Liver (tissue), 9 donors: ENCODE measurements around the gene B3GNT9. TPM values are rescaled to one million over a fixed set of nuclear protein-coding genes. Genes with fewer than 3 reads are reported as not detected.

Source experiments
- DNase-seq: peaks from one replicate; pipeline ENCODE4 v3.0.0-alpha.2; 2017; ENCODE audit warnings: low spot score
- H3K27ac ChIP-seq, 2 donors: one replicate each; pipeline ENCODE4 v1.7.0; 2013; ENCODE audit warnings: inconsistent platforms in 2 of 2, low read length in 2 of 2, control low read depth in 1 of 2, low read depth in 1 of 2, mild to moderate bottlenecking in 1 of 2
- H3K27me3 ChIP-seq, 4 donors: one replicate each; pipeline versions ENCODE4 v1.6.1 to v1.7.0; 2013; ENCODE audit warnings: low read length in 3 of 4, inconsistent platforms in 1 of 4, mild to moderate bottlenecking in 1 of 4, moderate library complexity in 1 of 4; ENCODE audit not compliant: control insufficient read depth in 4 of 4, insufficient read depth in 4 of 4
- H3K36me3 ChIP-seq, 4 donors: one replicate each; pipeline versions ENCODE4 v1.6.1 to v1.7.0; 2013; ENCODE audit warnings: low read length in 3 of 4, mild to moderate bottlenecking in 3 of 4, low read depth in 1 of 4, moderate library complexity in 1 of 4; ENCODE audit not compliant: control insufficient read depth in 4 of 4, insufficient read depth in 3 of 4
- H3K4me1 ChIP-seq, 4 donors: one replicate each; pipeline versions ENCODE4 v1.6.1 to v1.7.0; 2013; ENCODE audit warnings: low read length in 3 of 4, mild to moderate bottlenecking in 3 of 4, moderate library complexity in 1 of 4; ENCODE audit not compliant: control insufficient read depth in 4 of 4, insufficient read depth in 4 of 4
- H3K4me3 ChIP-seq, 3 donors: one replicate each; pipeline versions ENCODE4 v1.6.1 to v1.7.0; 2013; ENCODE audit warnings: low read length in 3 of 3, control low read depth in 1 of 3, low read depth in 1 of 3, mild to moderate bottlenecking in 1 of 3
- H3K9ac ChIP-seq, 2 donors: one replicate each; pipeline ENCODE4 v1.7.0; 2013; ENCODE audit warnings: low read length in 2 of 2, mild to moderate bottlenecking in 2 of 2, moderate library complexity in 2 of 2, control low read depth in 1 of 2, low read depth in 1 of 2
- H3K9me3 ChIP-seq, 4 donors: one replicate each; pipeline versions ENCODE4 v1.6.1 to v1.7.0; 2013; ENCODE audit warnings: low read length in 3 of 4; ENCODE audit not compliant: control insufficient read depth in 4 of 4
- ATF3 ChIP-seq: IDR thresholded peaks from 2 replicates; pipeline ENCODE4 v1.6.1; 2016; ENCODE audit warnings: antibody characterized with exemption
- CTCF ChIP-seq: fragments of 150-350 bp; IDR thresholded peaks from 2 replicates; pipeline ENCODE4 v1.5.1; 2017; ENCODE audit warnings: improper control_type of control experiment, low read depth, low read length; ENCODE audit not compliant: missing input control
- FOXA1 ChIP-seq: IDR thresholded peaks from 2 replicates; pipeline ENCODE4 v1.6.1; 2016; ENCODE audit warnings: antibody characterized with exemption
- FOXA2 ChIP-seq: IDR thresholded peaks from 2 replicates; pipeline ENCODE4 v1.6.1; 2016; ENCODE audit warnings: antibody characterized with exemption
- HNF4G ChIP-seq: IDR thresholded peaks from 2 replicates; pipeline ENCODE4 v1.6.1; 2016; ENCODE audit warnings: antibody characterized with exemption
- JUND ChIP-seq, 2 donors: IDR thresholded peaks; 2 replicates each; pipeline ENCODE4 v1.6.1; 2016; ENCODE audit warnings: antibody characterized with exemption in 2 of 2
- NR2F2 ChIP-seq: IDR thresholded peaks from 2 replicates; pipeline ENCODE4 v1.6.1; 2016; ENCODE audit warnings: antibody characterized with exemption
- RAD21 ChIP-seq, 2 donors: IDR thresholded peaks; 2 replicates each; pipeline ENCODE4 v1.6.1; 2016; ENCODE audit warnings: antibody characterized with exemption in 2 of 2, mild to moderate bottlenecking in 2 of 2
- SP1 ChIP-seq: IDR thresholded peaks from 2 replicates; pipeline ENCODE4 v1.6.1; 2018; ENCODE audit warnings: antibody characterized with exemption, mild to moderate bottlenecking
- TAF1 ChIP-seq: conservative IDR thresholded peaks from 2 replicates; pipeline ENCODE4 v1.6.1; 2016; ENCODE audit warnings: antibody characterized with exemption, mild to moderate bottlenecking
- YY1 ChIP-seq: IDR thresholded peaks from 2 replicates; pipeline ENCODE4 v1.6.1; 2016; ENCODE audit warnings: antibody characterized with exemption, mild to moderate bottlenecking
- WGBS: extraction: QIAGEN DNeasy Blood & Tissue Kit; methylation state at CpG from one replicate; pipeline ENCODE4 v1.1.7; 2013; 5-methylcytosine and 5-hydroxymethylcytosine counted together
- polyA plus RNA-seq, 2 donors: library from polyadenylated mRNA; stranded (reverse) in 1 of 2; unstranded in 1 of 2; fragments of 200-250 nt in 1 of 2; fragments of >200 nt in 1 of 2; fragmentation: Nextera tagmentation in 1 of 2; extraction: Ambion mirVana in 1 of 2; gene quantifications; one replicate each; pipeline versions ENCODE4 v1.2.1 to v1.2.3, GENCODE V29; 2013 to 2015
- total RNA-seq, 2 donors: library from RNA; depleted of rRNA; stranded (reverse); fragments of >200 nt; gene quantifications; one replicate each; pipeline ENCODE4 v1.2.3, GENCODE V29; 2014
- TF ChIP-seq, protein P1 (sequence below): IDR thresholded peaks from 2 replicates; pipeline ENCODE4 v1.6.1; 2016; ENCODE audit warnings: antibody characterized with exemption
- TF ChIP-seq, protein P2 (sequence below): IDR thresholded peaks from 2 replicates; pipeline ENCODE4 v1.6.1; 2016; ENCODE audit warnings: antibody characterized with exemption
- donor health status: healthy.
- donor health status: healthy.
- donor health status: healthy.
- donor health status: healthy.
- donor health status: healthy.

B3GNT9 gene
- total and polyA plus RNA-seq, 4 donors: 0.43 to 2.3 (median 1.4) TPM

GRCh38 chr16:67191411-67191994, 40.7 kb upstream of the B3GNT9 start:
- peaks cover 8 to 26% (median 22%) of the 10 kb centered on the region in 4 donors for H3K4me1 ChIP-seq
- H3K27ac ChIP-seq: no peak overlapping the region
- H3K9me3 ChIP-seq: no peaks in the 10 kb centered on the region
- H3K27me3 ChIP-seq: no peaks in the 10 kb centered on the region
- no peak overlapping the region for H3K4me3 ChIP-seq
- no peak overlapping the region for H3K9ac ChIP-seq
- WGBS: 28% methylated on average over 9 of the region's 9 CpGs
- DNase-seq: no peak
- H3K36me3 ChIP-seq: peaks cover 10 to 24% (median 19%) of the 10 kb centered on the region in 4 donors
- TF ChIP-seq TAF1 (no peak), ATF3 (no peak), FOXA1 (no peak)
- TF ChIP-seq, protein P1, sequence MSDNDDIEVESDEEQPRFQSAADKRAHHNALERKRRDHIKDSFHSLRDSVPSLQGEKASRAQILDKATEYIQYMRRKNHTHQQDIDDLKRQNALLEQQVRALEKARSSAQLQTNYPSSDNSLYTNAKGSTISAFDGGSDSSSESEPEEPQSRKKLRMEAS: no peak

DNA sequence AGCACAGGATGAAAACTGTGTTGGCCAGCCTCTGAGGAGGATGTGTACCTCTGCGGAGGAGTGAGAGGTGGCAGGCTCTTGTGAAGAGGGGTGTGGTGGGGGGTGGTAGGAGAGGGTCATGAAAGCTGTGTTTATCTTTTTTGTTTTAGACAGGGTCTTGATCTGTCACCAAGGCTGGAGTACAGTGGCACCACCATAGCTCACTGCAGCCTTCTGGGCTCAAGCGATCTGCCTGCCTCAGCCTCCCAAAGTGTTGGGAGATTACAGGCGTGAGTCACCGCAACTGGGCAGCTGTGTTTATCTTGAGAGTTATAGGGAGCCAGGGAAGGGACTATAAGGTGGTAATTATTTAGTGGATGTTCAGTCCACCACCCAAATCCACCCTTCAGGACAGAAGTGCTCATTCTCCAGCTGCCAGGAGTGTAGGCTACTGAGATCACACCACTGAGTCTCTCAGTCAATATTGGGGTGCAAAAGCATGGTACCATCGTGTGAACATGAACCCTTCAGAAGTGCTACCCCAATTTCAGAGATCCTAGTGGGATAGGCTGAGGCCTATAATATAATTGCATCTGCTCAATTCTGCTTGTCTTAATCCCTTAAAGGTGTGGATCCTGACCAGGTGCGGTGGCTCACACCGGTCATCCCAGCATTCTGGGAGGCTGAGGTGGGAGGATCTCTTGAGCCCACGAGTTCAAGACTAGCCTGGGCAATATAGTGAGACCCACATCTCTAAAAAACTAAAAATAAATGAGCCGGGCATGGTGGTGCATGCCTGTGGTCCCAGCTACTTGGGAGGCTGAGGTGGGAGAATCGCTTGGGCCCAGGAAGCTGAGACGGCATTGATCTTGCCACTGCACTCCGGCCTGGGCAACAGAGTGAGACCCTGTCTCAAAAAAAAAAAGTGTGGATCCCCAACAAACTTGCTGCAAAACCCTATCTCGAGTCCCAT, 39.9 kb upstream of the B3GNT9 start:
- H3K4me1 ChIP-seq: peaks cover 8 to 27% (median 23%) of the 10 kb centered on the region in 4 donors
- H3K27ac ChIP-seq: no peak overlapping the region
- no peaks in the 10 kb centered on the region for H3K27me3 ChIP-seq
- H3K9me3 ChIP-seq: no peaks in the 10 kb centered on the region
- no peak for TF ChIP-seq FOXA1
- TF ChIP-seq FOXA2: no peak
- TF ChIP-seq YY1: no peak
- TF ChIP-seq CTCF: no peak
- TF ChIP-seq SP1: no peak
- TF ChIP-seq, protein P2, sequence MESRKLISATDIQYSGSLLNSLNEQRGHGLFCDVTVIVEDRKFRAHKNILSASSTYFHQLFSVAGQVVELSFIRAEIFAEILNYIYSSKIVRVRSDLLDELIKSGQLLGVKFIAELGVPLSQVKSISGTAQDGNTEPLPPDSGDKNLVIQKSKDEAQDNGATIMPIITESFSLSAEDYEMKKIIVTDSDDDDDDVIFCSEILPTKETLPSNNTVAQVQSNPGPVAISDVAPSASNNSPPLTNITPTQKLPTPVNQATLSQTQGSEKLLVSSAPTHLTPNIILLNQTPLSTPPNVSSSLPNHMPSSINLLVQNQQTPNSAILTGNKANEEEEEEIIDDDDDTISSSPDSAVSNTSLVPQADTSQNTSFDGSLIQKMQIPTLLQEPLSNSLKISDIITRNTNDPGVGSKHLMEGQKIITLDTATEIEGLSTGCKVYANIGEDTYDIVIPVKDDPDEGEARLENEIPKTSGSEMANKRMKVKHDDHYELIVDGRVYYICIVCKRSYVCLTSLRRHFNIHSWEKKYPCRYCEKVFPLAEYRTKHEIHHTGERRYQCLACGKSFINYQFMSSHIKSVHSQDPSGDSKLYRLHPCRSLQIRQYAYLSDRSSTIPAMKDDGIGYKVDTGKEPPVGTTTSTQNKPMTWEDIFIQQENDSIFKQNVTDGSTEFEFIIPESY: no peak
- TF ChIP-seq HNF4G: no peak
- no peak for TF ChIP-seq JUND (IDR thresholded peaks at IDR 0.05)
- TF ChIP-seq NR2F2: no peak
- no peak for TF ChIP-seq RAD21 (IDR thresholded peaks at IDR 0.05)
- H3K9ac ChIP-seq: no peak overlapping the region
- H3K36me3 ChIP-seq: peaks cover 6 to 17% (median 12%) of the 10 kb centered on the region in 4 donors
- WGBS: 81% methylated on average over 13 of the region's 13 CpGs
- DNase-seq: no peak
- H3K4me3 ChIP-seq: no peak overlapping the region
